Adrenal gland (tissue), 5 donors: ENCODE measurements around the gene C13orf42.

Experiments
- POLR2A ChIP-seq, 2 donors: fragments of 450-650 bp; IDR thresholded peaks; one replicate each; pipeline ENCODE4 v1.6.1; 2017; ENCODE audit warnings: antibody characterized with exemption in 2 of 2, mild to moderate bottlenecking in 2 of 2, moderate library complexity in 1 of 2
- TF ChIP-seq, protein P1 (sequence below), 6 experiments: fragments of 450-650 bp in 4 of 6; fragments of 200-600 bp in 2 of 6; sonication (generic) in 1 of 6; IDR thresholded peaks; 1 replicate in 5 of 6; 2 replicates in 1 of 6; pipeline versions ENCODE4 v1.5.1 to v1.8.0; 2016 to 2021; ENCODE audit warnings: antibody characterized with exemption in 6 of 6, mild to moderate bottlenecking in 2 of 6, moderate library complexity in 1 of 6
- donor health status: DM: no; HTN: no; CAD: no.

GRCh38 chr13:51032831-51033230, 78.2 kb downstream of the C13orf42 start:
- TF ChIP-seq, protein P1, sequence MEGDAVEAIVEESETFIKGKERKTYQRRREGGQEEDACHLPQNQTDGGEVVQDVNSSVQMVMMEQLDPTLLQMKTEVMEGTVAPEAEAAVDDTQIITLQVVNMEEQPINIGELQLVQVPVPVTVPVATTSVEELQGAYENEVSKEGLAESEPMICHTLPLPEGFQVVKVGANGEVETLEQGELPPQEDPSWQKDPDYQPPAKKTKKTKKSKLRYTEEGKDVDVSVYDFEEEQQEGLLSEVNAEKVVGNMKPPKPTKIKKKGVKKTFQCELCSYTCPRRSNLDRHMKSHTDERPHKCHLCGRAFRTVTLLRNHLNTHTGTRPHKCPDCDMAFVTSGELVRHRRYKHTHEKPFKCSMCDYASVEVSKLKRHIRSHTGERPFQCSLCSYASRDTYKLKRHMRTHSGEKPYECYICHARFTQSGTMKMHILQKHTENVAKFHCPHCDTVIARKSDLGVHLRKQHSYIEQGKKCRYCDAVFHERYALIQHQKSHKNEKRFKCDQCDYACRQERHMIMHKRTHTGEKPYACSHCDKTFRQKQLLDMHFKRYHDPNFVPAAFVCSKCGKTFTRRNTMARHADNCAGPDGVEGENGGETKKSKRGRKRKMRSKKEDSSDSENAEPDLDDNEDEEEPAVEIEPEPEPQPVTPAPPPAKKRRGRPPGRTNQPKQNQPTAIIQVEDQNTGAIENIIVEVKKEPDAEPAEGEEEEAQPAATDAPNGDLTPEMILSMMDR (IDR thresholded peaks at IDR 0.05), result no peak
- TF ChIP-seq POLR2A (IDR thresholded peaks at IDR 0.05), result no peak
